GM23248 (cell line): ENCODE results near the gene FAM163B. TPM values are rescaled to one million over a fixed set of nuclear protein-coding genes. Genes with fewer than 3 reads are reported as not detected.

Experiments used
- DNase-seq: peaks from one replicate; pipeline ENCODE4 v3.0.0-alpha.2; 2015
- H2AFZ ChIP-seq: fragments of 200-600 bp; sonication (generic); 2 replicates; pipeline ENCODE4 v1.6.1; 2016; ENCODE audit warnings: antibody characterized with exemption
- H3F3A ChIP-seq: fragments of 200-600 bp; sonication (generic); 2 replicates; pipeline ENCODE4 v1.6.1; 2016; ENCODE audit warnings: mild to moderate bottlenecking, antibody characterized with exemption, mixed run types; ENCODE audit not compliant: insufficient read depth
- H3K27ac ChIP-seq: fragments of 200-600 bp; sonication (generic); 2 replicates; pipeline ENCODE4 v1.5.1; 2016; ENCODE audit warnings: mild to moderate bottlenecking
- H3K27me3 ChIP-seq: fragments of 200-600 bp; sonication (generic); replicated peaks from 2 replicates; pipeline ENCODE4 v1.6.1; 2016; ENCODE audit warnings: mild to moderate bottlenecking; ENCODE audit not compliant: insufficient read depth
- H3K36me3 ChIP-seq: fragments of 200-600 bp; sonication (generic); 2 replicates; pipeline ENCODE4 v1.6.1; 2016; ENCODE audit warnings: low read depth, mild to moderate bottlenecking
- H3K4me1 ChIP-seq: fragments of 200-600 bp; sonication (generic); 2 replicates; pipeline ENCODE4 v1.6.1; 2016; ENCODE audit warnings: mild to moderate bottlenecking; ENCODE audit not compliant: insufficient read depth
- H3K4me2 ChIP-seq: fragments of 200-600 bp; sonication (generic); one replicate; pipeline ENCODE4 v1.6.1; 2016; ENCODE audit warnings: mild to moderate bottlenecking; ENCODE audit not compliant: unreplicated experiment
- H3K4me3 ChIP-seq: fragments of 200-600 bp; sonication (generic); 2 replicates; pipeline ENCODE4 v1.5.1; 2016; ENCODE audit warnings: mild to moderate bottlenecking
- H3K79me2 ChIP-seq: fragments of 200-600 bp; sonication (generic); 2 replicates; pipeline ENCODE4 v1.6.1; 2016; ENCODE audit warnings: mild to moderate bottlenecking; ENCODE audit not compliant: insufficient read depth
- H3K9ac ChIP-seq: fragments of 200-600 bp; sonication (generic); 2 replicates; pipeline ENCODE4 v1.6.1; 2016; ENCODE audit warnings: mild to moderate bottlenecking
- H3K9me2 ChIP-seq: fragments of 200-600 bp; sonication (generic); 2 replicates; pipeline ENCODE4 v1.6.1; 2016; ENCODE audit warnings: mixed run types, mild to moderate bottlenecking, moderate library complexity; ENCODE audit not compliant: insufficient read depth
- H3K9me3 ChIP-seq: fragments of 200-600 bp; sonication (generic); one replicate; pipeline ENCODE4 v1.6.1; 2017; ENCODE audit warnings: low read depth
- H4K20me1 ChIP-seq: fragments of 200-600 bp; sonication (generic); 2 replicates; pipeline ENCODE4 v1.6.0; 2016; ENCODE audit not compliant: insufficient read depth
- EZH2 ChIP-seq: fragments of 200-600 bp; sonication (generic); IDR thresholded peaks from 2 replicates; pipeline ENCODE4 v1.6.1; 2018; ENCODE audit warnings: antibody characterized with exemption, mild to moderate bottlenecking; ENCODE audit not compliant: insufficient read depth, poor library complexity, severe bottlenecking
- EZH2phosphoT487 ChIP-seq: fragments of 200-600 bp; sonication (generic); IDR thresholded peaks from 2 replicates; pipeline ENCODE4 v1.6.1; 2018; ENCODE audit warnings: antibody characterized with exemption, moderate library complexity, mild to moderate bottlenecking, low read depth; ENCODE audit not compliant: insufficient read depth
- WGBS, 2 experiments: methylation state at CpG; one replicate each; pipeline ENCODE4 v1.1.6; 2015 to 2017; ENCODE audit warnings: low lambda C conversion rate in 2 of 2, low coverage in 1 of 2; ENCODE audit errors: missing lambda C conversion rate in 2 of 2; 5-methylcytosine and 5-hydroxymethylcytosine counted together
- in situ Hi-C: fragments of 300-500 bp; cut with MboI; formaldehyde crosslinking; loops from 2 replicates; pipeline ENCODE4 v1.15.0; 2020
- polyA plus RNA-seq: library from polyadenylated mRNA; unstranded; fragments of >200 nt; fragmentation: Nextera tagmentation; extraction: Ambion mirVana; gene quantifications from 2 replicates; pipeline ENCODE4 v1.2.1, GENCODE V29; 2016
- total RNA-seq: library from RNA; depleted of rRNA; stranded (reverse); fragments of >200 nt; shearing (Covaris generic); gene quantifications from 2 replicates; pipeline ENCODE4 v1.2.3, GENCODE V29; 2014

Gene FAM163B
- total and polyA plus RNA-seq, 2 experiments from 2014 or later = not detected

GRCh38 chr9:133554729-133555128, 54.5 kb downstream of the FAM163B start:
- Histone ChIP-seq H2AFZ (no peak overlapping the region), H3K9ac (no peak overlapping the region), H3K4me1 (peaks cover 10% of the 10 kb centered on the region), H3K27me3 (no peaks in the 10 kb centered on the region), H3K36me3 (no peaks in the 10 kb centered on the region), H3K9me3 (no peaks in the 10 kb centered on the region), H3K79me2 (no peaks in the 10 kb centered on the region), H3F3A (no peaks in the 10 kb centered on the region), H3K4me2 (no peak overlapping the region), H3K9me2 (no peaks in the 10 kb centered on the region), H4K20me1 (no peaks in the 10 kb centered on the region), H3K27ac (no peak overlapping the region), H3K4me3 (no peak overlapping the region)
- 87 to 88% methylated on average over 8 of the region's 8 CpGs for WGBS, 2 experiments
- TF ChIP-seq EZH2 (no peak), EZH2phosphoT487 (no peak)
- no peak for DNase-seq
- in situ Hi-C loops = no loop called here

- Histone ChIP-seq H3K4me3 (no peak overlapping the region), H3K9ac (no peak overlapping the region), H4K20me1 (no peaks in the 10 kb centered on the region), H3K27ac (no peak overlapping the region), H3K27me3 (no peaks in the 10 kb centered on the region), H3K4me2 (no peak overlapping the region), H3F3A (no peaks in the 10 kb centered on the region), H3K9me3 (no peaks in the 10 kb centered on the region), H2AFZ (no peak overlapping the region), H3K79me2 (no peaks in the 10 kb centered on the region), H3K36me3 (no peaks in the 10 kb centered on the region), H3K4me1 (peaks cover 10% of the 10 kb centered on the region), H3K9me2 (no peaks in the 10 kb centered on the region)
- TF ChIP-seq EZH2 (no peak), EZH2phosphoT487 (no peak)
- in situ Hi-C loops = no loop called here
- no peak for DNase-seq
- WGBS, 2 experiments = 81 to 85% methylated on average over 24 to 31 of the region's 31 CpGs
Measured at GRCh38 chr9:133553973-133554713, 55.0 kb downstream of the FAM163B start.

GRCh38 chr9:133553123-133553522, 56.1 kb downstream of the FAM163B start:
- Histone ChIP-seq H3K27me3 (no peaks in the 10 kb centered on the region), H3K36me3 (no peaks in the 10 kb centered on the region), H3K9me3 (no peaks in the 10 kb centered on the region), H2AFZ (no peak overlapping the region), H3K4me3 (no peak overlapping the region), H3K4me1 (peaks cover 5% of the 10 kb centered on the region), H3K27ac (no peak overlapping the region), H4K20me1 (no peaks in the 10 kb centered on the region), H3K4me2 (no peak overlapping the region), H3K79me2 (no peaks in the 10 kb centered on the region), H3K9ac (no peak overlapping the region), H3F3A (no peaks in the 10 kb centered on the region), H3K9me2 (no peaks in the 10 kb centered on the region)
- in situ Hi-C loops = no loop called here
- DNase-seq = no peak
- TF ChIP-seq EZH2 (no peak), EZH2phosphoT487 (no peak)
- WGBS, 2 experiments = 69 to 73% methylated on average over 10 of the region's 10 CpGs

GRCh38 chr9:133552236-133552635, 57.0 kb downstream of the FAM163B start:
- WGBS, 2 experiments = 77 to 80% methylated on average over 8 of the region's 8 CpGs

More at GRCh38 chr9:133552236-133552635, 57.0 kb downstream of the FAM163B start:
- Histone ChIP-seq H3K27ac (no peak overlapping the region), H2AFZ (no peak overlapping the region), H3K4me3 (no peak overlapping the region), H3K9me2 (no peaks in the 10 kb centered on the region), H3K9ac (no peak overlapping the region), H3K79me2 (no peaks in the 10 kb centered on the region), H3K9me3 (no peaks in the 10 kb centered on the region), H3K27me3 (no peaks in the 10 kb centered on the region), H3K4me2 (no peak overlapping the region), H3F3A (no peaks in the 10 kb centered on the region), H3K4me1 (no peaks in the 10 kb centered on the region), H4K20me1 (no peaks in the 10 kb centered on the region), H3K36me3 (no peaks in the 10 kb centered on the region)
- TF ChIP-seq EZH2 = no peak
- no peak for TF ChIP-seq EZH2phosphoT487
- no peak for DNase-seq
- in situ Hi-C loops = no loop called here
